ENCODE results near the gene TEAD3. TPM values are rescaled to one million over a fixed set of nuclear protein-coding genes. Genes with fewer than 3 reads are reported as not detected.

Gene TEAD3
- total and polyA plus RNA-seq, 4 donors: 1.9 to 6.8 (median 4.5) TPM

DNA sequence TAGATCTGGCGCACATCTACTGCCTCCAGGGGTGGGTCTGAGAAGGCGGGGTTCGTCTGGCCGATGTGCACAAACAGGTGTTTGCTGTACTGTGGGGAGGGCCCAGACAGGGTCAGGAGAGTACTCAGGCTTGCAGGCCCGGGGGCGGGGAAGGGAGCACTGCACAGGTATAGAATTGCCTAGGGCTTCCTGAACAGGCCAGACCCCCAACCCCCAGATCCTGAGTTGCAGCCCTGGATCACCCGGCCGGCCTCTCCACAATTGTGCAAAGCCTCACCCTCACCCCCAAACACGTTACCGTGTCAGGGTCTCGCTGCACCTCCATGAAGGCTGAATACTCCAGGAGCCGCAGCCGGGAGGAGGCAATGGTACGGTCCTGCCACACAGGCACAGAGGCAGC lies 20.9 kb downstream of the TEAD3 start:
- Histone ChIP-seq H3K36me3 (ENCODE audit: control insufficient read depth in 4 of 4, insufficient read depth in 3 of 4, low read depth in 1 of 4, low read length in 3 of 4) (peaks cover 5 to 45% (median 11%) of the 10 kb centered on the region in 4 donors), H3K27ac (ENCODE audit: low read depth in 1 of 2, low read length in 2 of 2) (no peak overlapping the region), H3K4me3 (ENCODE audit: low read depth in 1 of 3, low read length in 3 of 3) (no peak overlapping the region), H3K9me3 (ENCODE audit: control insufficient read depth in 4 of 4, low read length in 3 of 4) (no peaks in the 10 kb centered on the region), H3K9ac (ENCODE audit: low read depth in 1 of 2, low read length in 2 of 2) (no peak overlapping the region), H3K27me3 (ENCODE audit: control insufficient read depth in 4 of 4, insufficient read depth in 4 of 4, low read length in 3 of 4) (no peaks in the 10 kb centered on the region), H3K4me1 (ENCODE audit: control insufficient read depth in 4 of 4, insufficient read depth in 4 of 4, low read length in 3 of 4) (peaks cover 0 to 8% (median 8%) of the 10 kb centered on the region in 4 donors)
- WGBS: 90% methylated on average over 14 of the region's 14 CpGs
- TF ChIP-seq, protein P1, sequence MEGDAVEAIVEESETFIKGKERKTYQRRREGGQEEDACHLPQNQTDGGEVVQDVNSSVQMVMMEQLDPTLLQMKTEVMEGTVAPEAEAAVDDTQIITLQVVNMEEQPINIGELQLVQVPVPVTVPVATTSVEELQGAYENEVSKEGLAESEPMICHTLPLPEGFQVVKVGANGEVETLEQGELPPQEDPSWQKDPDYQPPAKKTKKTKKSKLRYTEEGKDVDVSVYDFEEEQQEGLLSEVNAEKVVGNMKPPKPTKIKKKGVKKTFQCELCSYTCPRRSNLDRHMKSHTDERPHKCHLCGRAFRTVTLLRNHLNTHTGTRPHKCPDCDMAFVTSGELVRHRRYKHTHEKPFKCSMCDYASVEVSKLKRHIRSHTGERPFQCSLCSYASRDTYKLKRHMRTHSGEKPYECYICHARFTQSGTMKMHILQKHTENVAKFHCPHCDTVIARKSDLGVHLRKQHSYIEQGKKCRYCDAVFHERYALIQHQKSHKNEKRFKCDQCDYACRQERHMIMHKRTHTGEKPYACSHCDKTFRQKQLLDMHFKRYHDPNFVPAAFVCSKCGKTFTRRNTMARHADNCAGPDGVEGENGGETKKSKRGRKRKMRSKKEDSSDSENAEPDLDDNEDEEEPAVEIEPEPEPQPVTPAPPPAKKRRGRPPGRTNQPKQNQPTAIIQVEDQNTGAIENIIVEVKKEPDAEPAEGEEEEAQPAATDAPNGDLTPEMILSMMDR (IDR thresholded peaks at IDR 0.05; ENCODE audit: low read depth, low read length, missing input control): no peak
- TF ChIP-seq YY1 (IDR thresholded peaks at IDR 0.05) (no peak), NR2F2 (IDR thresholded peaks at IDR 0.05) (no peak), FOXA1 (IDR thresholded peaks at IDR 0.05) (no peak), JUND (IDR thresholded peaks at IDR 0.05) (no peak), HNF4A (conservative IDR thresholded peaks at IDR 0.05) (no peak), RXRA (IDR thresholded peaks at IDR 0.05) (no peak), HNF4G (IDR thresholded peaks at IDR 0.05) (no peak), FOXA2 (IDR thresholded peaks at IDR 0.05) (no peak)
- TF ChIP-seq, protein P2, sequence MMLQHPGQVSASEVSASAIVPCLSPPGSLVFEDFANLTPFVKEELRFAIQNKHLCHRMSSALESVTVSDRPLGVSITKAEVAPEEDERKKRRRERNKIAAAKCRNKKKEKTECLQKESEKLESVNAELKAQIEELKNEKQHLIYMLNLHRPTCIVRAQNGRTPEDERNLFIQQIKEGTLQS (IDR thresholded peaks at IDR 0.05): no peak
- TF ChIP-seq, protein P3, sequence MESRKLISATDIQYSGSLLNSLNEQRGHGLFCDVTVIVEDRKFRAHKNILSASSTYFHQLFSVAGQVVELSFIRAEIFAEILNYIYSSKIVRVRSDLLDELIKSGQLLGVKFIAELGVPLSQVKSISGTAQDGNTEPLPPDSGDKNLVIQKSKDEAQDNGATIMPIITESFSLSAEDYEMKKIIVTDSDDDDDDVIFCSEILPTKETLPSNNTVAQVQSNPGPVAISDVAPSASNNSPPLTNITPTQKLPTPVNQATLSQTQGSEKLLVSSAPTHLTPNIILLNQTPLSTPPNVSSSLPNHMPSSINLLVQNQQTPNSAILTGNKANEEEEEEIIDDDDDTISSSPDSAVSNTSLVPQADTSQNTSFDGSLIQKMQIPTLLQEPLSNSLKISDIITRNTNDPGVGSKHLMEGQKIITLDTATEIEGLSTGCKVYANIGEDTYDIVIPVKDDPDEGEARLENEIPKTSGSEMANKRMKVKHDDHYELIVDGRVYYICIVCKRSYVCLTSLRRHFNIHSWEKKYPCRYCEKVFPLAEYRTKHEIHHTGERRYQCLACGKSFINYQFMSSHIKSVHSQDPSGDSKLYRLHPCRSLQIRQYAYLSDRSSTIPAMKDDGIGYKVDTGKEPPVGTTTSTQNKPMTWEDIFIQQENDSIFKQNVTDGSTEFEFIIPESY (IDR thresholded peaks at IDR 0.05): no peak
- no peak for DNase-seq (ENCODE audit: low spot score)

DNA sequence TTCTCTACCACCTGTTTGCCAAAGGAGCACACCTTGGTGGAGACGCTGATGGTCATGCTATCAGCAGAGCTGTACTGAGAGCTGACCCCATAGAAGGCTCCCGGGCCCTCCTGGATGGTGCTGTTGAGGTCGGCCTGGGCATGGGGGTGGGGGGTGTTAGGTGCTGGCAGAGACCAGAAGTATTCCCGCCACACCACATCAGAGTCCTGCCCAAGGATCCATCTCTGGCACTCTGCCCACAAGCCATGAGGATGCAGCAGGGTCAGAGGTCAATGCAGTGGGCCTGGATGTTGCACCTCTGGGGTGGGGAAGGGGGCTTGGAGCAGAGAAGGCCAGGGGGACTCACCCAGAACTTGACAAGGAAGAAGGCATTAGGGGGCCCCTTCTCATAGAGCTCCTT lies 21.3 kb downstream of the TEAD3 start:
- H3K36me3 ChIP-seq (ENCODE audit: control insufficient read depth in 4 of 4, insufficient read depth in 3 of 4, low read depth in 1 of 4, low read length in 3 of 4): peaks cover 5 to 49% (median 15%) of the 10 kb centered on the region in 4 donors
- no peaks in the 10 kb centered on the region for H3K9me3 ChIP-seq (ENCODE audit: control insufficient read depth in 4 of 4, low read length in 3 of 4)
- no peak overlapping the region for H3K27ac ChIP-seq (ENCODE audit: low read depth in 1 of 2, low read length in 2 of 2)
- TF ChIP-seq JUND (IDR thresholded peaks at IDR 0.05) (no peak), NR2F2 (IDR thresholded peaks at IDR 0.05) (no peak), SP1 (IDR thresholded peaks at IDR 0.05) (no peak), FOXA2 (IDR thresholded peaks at IDR 0.05) (no peak)
- DNase-seq (ENCODE audit: low spot score): no peak
- H3K9ac ChIP-seq (ENCODE audit: low read depth in 1 of 2, low read length in 2 of 2): no peak overlapping the region
- WGBS: 85% methylated on average over 4 of the region's 4 CpGs
- H3K4me3 ChIP-seq (ENCODE audit: low read depth in 1 of 3, low read length in 3 of 3): no peak overlapping the region
- peaks cover 0 to 11% (median 8%) of the 10 kb centered on the region in 4 donors for H3K4me1 ChIP-seq (ENCODE audit: control insufficient read depth in 4 of 4, insufficient read depth in 4 of 4, low read length in 3 of 4)
- H3K27me3 ChIP-seq (ENCODE audit: control insufficient read depth in 4 of 4, insufficient read depth in 4 of 4, low read length in 3 of 4): no peaks in the 10 kb centered on the region

DNA sequence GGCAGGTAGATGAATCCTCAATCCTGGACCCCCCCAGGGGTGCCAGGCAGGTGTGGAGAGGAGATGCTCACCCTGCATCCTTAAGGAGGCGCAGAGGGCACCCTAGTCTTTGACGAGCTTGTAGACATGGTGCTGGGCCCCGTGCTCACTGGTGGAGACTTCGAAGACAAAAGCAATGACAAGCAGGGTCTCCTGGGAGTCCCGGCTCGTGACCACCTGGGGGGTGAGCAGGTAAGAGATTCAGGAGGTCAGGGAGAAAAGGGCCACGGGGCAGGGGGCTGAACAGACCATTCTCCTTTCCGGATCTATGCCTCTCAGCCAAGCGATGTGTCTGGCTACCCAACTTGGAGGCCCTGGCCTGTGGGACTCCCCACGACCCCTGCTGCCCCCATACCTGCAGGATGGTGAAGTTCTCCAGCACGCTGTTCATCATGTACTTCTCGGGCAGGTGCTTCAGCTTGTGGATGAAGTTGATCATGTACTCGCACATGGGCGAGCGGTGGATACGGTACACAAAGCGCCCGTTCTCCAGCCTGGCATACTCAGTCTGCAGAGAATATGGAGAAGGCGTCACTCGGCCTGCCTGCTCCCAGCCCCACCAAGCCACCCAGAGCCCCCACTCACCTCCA lies 21.8 kb downstream of the TEAD3 start:
- DNase-seq (ENCODE audit: low spot score): no peak
- no peaks in the 10 kb centered on the region for H3K27me3 ChIP-seq (ENCODE audit: control insufficient read depth in 4 of 4, insufficient read depth in 4 of 4, low read length in 3 of 4)
- no peaks in the 10 kb centered on the region for H3K9me3 ChIP-seq (ENCODE audit: control insufficient read depth in 4 of 4, low read length in 3 of 4)
- peaks cover 0 to 11% (median 8%) of the 10 kb centered on the region in 4 donors for H3K4me1 ChIP-seq (ENCODE audit: control insufficient read depth in 4 of 4, insufficient read depth in 4 of 4, low read length in 3 of 4)
- no peak overlapping the region for H3K27ac ChIP-seq (ENCODE audit: low read depth in 1 of 2, low read length in 2 of 2)
- no peak overlapping the region for H3K9ac ChIP-seq (ENCODE audit: low read depth in 1 of 2, low read length in 2 of 2)
- H3K36me3 ChIP-seq (ENCODE audit: control insufficient read depth in 4 of 4, insufficient read depth in 3 of 4, low read depth in 1 of 4, low read length in 3 of 4): peaks cover 5 to 52% (median 19%) of the 10 kb centered on the region in 4 donors
- no peak overlapping the region for H3K4me3 ChIP-seq (ENCODE audit: low read depth in 1 of 3, low read length in 3 of 3)
- 96% methylated on average over 20 of the region's 20 CpGs for WGBS
- TF ChIP-seq SP1 (IDR thresholded peaks at IDR 0.05) (no peak), RAD21 (IDR thresholded peaks at IDR 0.05) (no peak), YY1 (IDR thresholded peaks at IDR 0.05) (no peak), HNF4A (conservative IDR thresholded peaks at IDR 0.05) (no peak), JUND (IDR thresholded peaks at IDR 0.05) (no peak), GABPA (IDR thresholded peaks at IDR 0.05 in 1 of 2, conservative IDR thresholded peaks at IDR 0.05 in 1 of 2) (no peak), FOXA1 (IDR thresholded peaks at IDR 0.05) (no peak), NR2F2 (IDR thresholded peaks at IDR 0.05) (no peak), RXRA (IDR thresholded peaks at IDR 0.05) (no peak), FOXA2 (IDR thresholded peaks at IDR 0.05) (no peak), HNF4G (IDR thresholded peaks at IDR 0.05) (no peak), TAF1 (conservative IDR thresholded peaks at IDR 0.05) (no peak)
- TF ChIP-seq, protein P1 (IDR thresholded peaks at IDR 0.05; ENCODE audit: low read depth, low read length, missing input control): no peak
- TF ChIP-seq, protein P2 (IDR thresholded peaks at IDR 0.05): no peak
- TF ChIP-seq, protein P4, sequence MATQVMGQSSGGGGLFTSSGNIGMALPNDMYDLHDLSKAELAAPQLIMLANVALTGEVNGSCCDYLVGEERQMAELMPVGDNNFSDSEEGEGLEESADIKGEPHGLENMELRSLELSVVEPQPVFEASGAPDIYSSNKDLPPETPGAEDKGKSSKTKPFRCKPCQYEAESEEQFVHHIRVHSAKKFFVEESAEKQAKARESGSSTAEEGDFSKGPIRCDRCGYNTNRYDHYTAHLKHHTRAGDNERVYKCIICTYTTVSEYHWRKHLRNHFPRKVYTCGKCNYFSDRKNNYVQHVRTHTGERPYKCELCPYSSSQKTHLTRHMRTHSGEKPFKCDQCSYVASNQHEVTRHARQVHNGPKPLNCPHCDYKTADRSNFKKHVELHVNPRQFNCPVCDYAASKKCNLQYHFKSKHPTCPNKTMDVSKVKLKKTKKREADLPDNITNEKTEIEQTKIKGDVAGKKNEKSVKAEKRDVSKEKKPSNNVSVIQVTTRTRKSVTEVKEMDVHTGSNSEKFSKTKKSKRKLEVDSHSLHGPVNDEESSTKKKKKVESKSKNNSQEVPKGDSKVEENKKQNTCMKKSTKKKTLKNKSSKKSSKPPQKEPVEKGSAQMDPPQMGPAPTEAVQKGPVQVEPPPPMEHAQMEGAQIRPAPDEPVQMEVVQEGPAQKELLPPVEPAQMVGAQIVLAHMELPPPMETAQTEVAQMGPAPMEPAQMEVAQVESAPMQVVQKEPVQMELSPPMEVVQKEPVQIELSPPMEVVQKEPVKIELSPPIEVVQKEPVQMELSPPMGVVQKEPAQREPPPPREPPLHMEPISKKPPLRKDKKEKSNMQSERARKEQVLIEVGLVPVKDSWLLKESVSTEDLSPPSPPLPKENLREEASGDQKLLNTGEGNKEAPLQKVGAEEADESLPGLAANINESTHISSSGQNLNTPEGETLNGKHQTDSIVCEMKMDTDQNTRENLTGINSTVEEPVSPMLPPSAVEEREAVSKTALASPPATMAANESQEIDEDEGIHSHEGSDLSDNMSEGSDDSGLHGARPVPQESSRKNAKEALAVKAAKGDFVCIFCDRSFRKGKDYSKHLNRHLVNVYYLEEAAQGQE (IDR thresholded peaks at IDR 0.05): no peak

All from liver (tissue), 9 donors.